ENCODE data around the gene DNAAF6.
"Not testable (repeated sequence)": the region's sequence is repeated elsewhere in the genome, so short reads cannot be mapped to it uniquely, and the experiment has no call there.

Gene DNAAF6

GRCh38 chrX:107205770-107206696 is at the start of gene DNAAF6, which contains the start of gene NUP62CL:
DNAAF6 (plus strand) TSS chrX:107206611; CDS start chrX:107212876, 6,265 bp downstream.
NUP62CL (minus strand) TSS chrX:107206433; CDS start chrX:107175146, 31,287 bp downstream.
- Histone ChIP-seq H3K79me2 (ENCODE audit: control insufficient read depth, insufficient read depth, low read length, unreplicated experiment) (no peaks in the 10 kb centered on the region), H2AFZ (ENCODE audit: low read length, unreplicated experiment) (peak within 1 kb of the TSS; percentile 43), H3K4me1 (ENCODE audit: control insufficient read depth, insufficient read depth, low read length, unreplicated experiment) (no peaks in the 10 kb centered on the region), H3K4me3 (ENCODE audit: low read depth, low read length) (peak within 1 kb of the TSS; percentile 71), H3K36me3 (ENCODE audit: insufficient read depth, low read length) (no peaks in the 10 kb centered on the region), H3K27me3 (ENCODE audit: insufficient read depth, low read length) (peaks cover 22% of the 10 kb centered on the region), H3K27ac (ENCODE audit: low read depth, low read length) (no peak within 1 kb of the TSS)

GRCh38 chrX:107157618-107158017 is 48.8 kb upstream of the DNAAF6 start:
- H3K36me3 ChIP-seq (ENCODE audit: insufficient read depth, low read length); H3K27ac ChIP-seq (ENCODE audit: low read depth, low read length): not testable (repeated sequence)

GRCh38 chrX:107167163-107167921 is 39.1 kb upstream of the DNAAF6 start:
- Histone ChIP-seq H3K4me3 (ENCODE audit: low read depth, low read length) (no peak overlapping the region), H3K4me1 (ENCODE audit: control insufficient read depth, insufficient read depth, low read length, unreplicated experiment) (no peaks in the 10 kb centered on the region), H3K36me3 (ENCODE audit: insufficient read depth, low read length) (no peaks in the 10 kb centered on the region), H2AFZ (ENCODE audit: low read length, unreplicated experiment) (no peak overlapping the region), H3K27me3 (ENCODE audit: insufficient read depth, low read length) (no peaks in the 10 kb centered on the region), H3K79me2 (ENCODE audit: control insufficient read depth, insufficient read depth, low read length, unreplicated experiment) (no peaks in the 10 kb centered on the region), H3K27ac (ENCODE audit: low read depth, low read length) (no peak overlapping the region)

More at GRCh38 chrX:107157618-107158017, 48.8 kb upstream of the DNAAF6 start:
- not testable (repeated sequence) for H3K79me2 ChIP-seq (ENCODE audit: control insufficient read depth, insufficient read depth, low read length, unreplicated experiment); H2AFZ ChIP-seq (ENCODE audit: low read length, unreplicated experiment); H3K4me1 ChIP-seq (ENCODE audit: control insufficient read depth, insufficient read depth, low read length, unreplicated experiment); H3K4me3 ChIP-seq (ENCODE audit: low read depth, low read length); H3K27me3 ChIP-seq (ENCODE audit: insufficient read depth, low read length)

- Histone ChIP-seq H3K27ac (ENCODE audit: low read depth, low read length) (no peak overlapping the region), H3K4me1 (ENCODE audit: control insufficient read depth, insufficient read depth, low read length, unreplicated experiment) (no peaks in the 10 kb centered on the region), H3K79me2 (ENCODE audit: control insufficient read depth, insufficient read depth, low read length, unreplicated experiment) (no peaks in the 10 kb centered on the region), H3K27me3 (ENCODE audit: insufficient read depth, low read length) (no peaks in the 10 kb centered on the region), H3K36me3 (ENCODE audit: insufficient read depth, low read length) (no peaks in the 10 kb centered on the region), H2AFZ (ENCODE audit: low read length, unreplicated experiment) (no peak overlapping the region), H3K4me3 (ENCODE audit: low read depth, low read length) (no peak overlapping the region)
These were observed 38.2 kb upstream of the DNAAF6 start for GRCh38 chrX:107168257-107168656.

GRCh38 chrX:107168712-107169111 is 37.7 kb upstream of the DNAAF6 start:
- H3K27ac ChIP-seq (ENCODE audit: low read depth, low read length), result no peak overlapping the region
- H3K36me3 ChIP-seq (ENCODE audit: insufficient read depth, low read length), result no peaks in the 10 kb centered on the region
- no peak overlapping the region for H2AFZ ChIP-seq (ENCODE audit: low read length, unreplicated experiment)
- no peaks in the 10 kb centered on the region for H3K27me3 ChIP-seq (ENCODE audit: insufficient read depth, low read length)
- no peaks in the 10 kb centered on the region for H3K4me1 ChIP-seq (ENCODE audit: control insufficient read depth, insufficient read depth, low read length, unreplicated experiment)
- H3K4me3 ChIP-seq (ENCODE audit: low read depth, low read length), result no peak overlapping the region
- H3K79me2 ChIP-seq (ENCODE audit: control insufficient read depth, insufficient read depth, low read length, unreplicated experiment), result no peaks in the 10 kb centered on the region

- Histone ChIP-seq H3K79me2 (ENCODE audit: control insufficient read depth, insufficient read depth, low read length, unreplicated experiment) (no peaks in the 10 kb centered on the region), H3K4me1 (ENCODE audit: control insufficient read depth, insufficient read depth, low read length, unreplicated experiment) (no peaks in the 10 kb centered on the region), H2AFZ (ENCODE audit: low read length, unreplicated experiment) (no peak overlapping the region), H3K4me3 (ENCODE audit: low read depth, low read length) (no peak overlapping the region), H3K27ac (ENCODE audit: low read depth, low read length) (no peak overlapping the region), H3K36me3 (ENCODE audit: insufficient read depth, low read length) (no peaks in the 10 kb centered on the region), H3K27me3 (ENCODE audit: insufficient read depth, low read length) (no peaks in the 10 kb centered on the region)
These were observed 34.9 kb upstream of the DNAAF6 start for GRCh38 chrX:107171369-107172102.

GRCh38 chrX:107197319-107197718 is 9.1 kb upstream of the DNAAF6 start:
- H2AFZ ChIP-seq (ENCODE audit: low read length, unreplicated experiment), result no peak overlapping the region
- no peaks in the 10 kb centered on the region for H3K36me3 ChIP-seq (ENCODE audit: insufficient read depth, low read length)
- no peak overlapping the region for H3K4me3 ChIP-seq (ENCODE audit: low read depth, low read length)
- H3K27ac ChIP-seq (ENCODE audit: low read depth, low read length), result no peak overlapping the region
- H3K79me2 ChIP-seq (ENCODE audit: control insufficient read depth, insufficient read depth, low read length, unreplicated experiment), result no peaks in the 10 kb centered on the region
- H3K4me1 ChIP-seq (ENCODE audit: control insufficient read depth, insufficient read depth, low read length, unreplicated experiment), result no peaks in the 10 kb centered on the region
- H3K27me3 ChIP-seq (ENCODE audit: insufficient read depth, low read length), result no peaks in the 10 kb centered on the region

GRCh38 chrX:107198074-107198473 is 8.3 kb upstream of the DNAAF6 start:
- H3K4me1 ChIP-seq (ENCODE audit: control insufficient read depth, insufficient read depth, low read length, unreplicated experiment); H3K36me3 ChIP-seq (ENCODE audit: insufficient read depth, low read length); H3K27ac ChIP-seq (ENCODE audit: low read depth, low read length); H3K27me3 ChIP-seq (ENCODE audit: insufficient read depth, low read length); H3K79me2 ChIP-seq (ENCODE audit: control insufficient read depth, insufficient read depth, low read length, unreplicated experiment); H2AFZ ChIP-seq (ENCODE audit: low read length, unreplicated experiment); H3K4me3 ChIP-seq (ENCODE audit: low read depth, low read length): not testable (repeated sequence)

GRCh38 chrX:107199491-107199890 is 6.9 kb upstream of the DNAAF6 start:
- Histone ChIP-seq H3K27ac (ENCODE audit: low read depth, low read length) (no peak overlapping the region), H3K4me3 (ENCODE audit: low read depth, low read length) (no peak overlapping the region), H2AFZ (ENCODE audit: low read length, unreplicated experiment) (no peak overlapping the region), H3K27me3 (ENCODE audit: insufficient read depth, low read length) (0 out of 2 replicates have a peak, but pooled peaks cover 3% of the 10 kb centered on the region), H3K36me3 (ENCODE audit: insufficient read depth, low read length) (no peaks in the 10 kb centered on the region), H3K4me1 (ENCODE audit: control insufficient read depth, insufficient read depth, low read length, unreplicated experiment) (no peaks in the 10 kb centered on the region), H3K79me2 (ENCODE audit: control insufficient read depth, insufficient read depth, low read length, unreplicated experiment) (no peaks in the 10 kb centered on the region)

- H3K4me1 ChIP-seq (ENCODE audit: control insufficient read depth, insufficient read depth, low read length, unreplicated experiment), result no peaks in the 10 kb centered on the region
- H3K79me2 ChIP-seq (ENCODE audit: control insufficient read depth, insufficient read depth, low read length, unreplicated experiment), result no peaks in the 10 kb centered on the region
- peaks cover 22% of the 10 kb centered on the region for H3K27me3 ChIP-seq (ENCODE audit: insufficient read depth, low read length)
- H2AFZ ChIP-seq (ENCODE audit: low read length, unreplicated experiment), result no peak overlapping the region
- no peaks in the 10 kb centered on the region for H3K36me3 ChIP-seq (ENCODE audit: insufficient read depth, low read length)
- H3K4me3 ChIP-seq (ENCODE audit: low read depth, low read length), result no peak overlapping the region
- H3K27ac ChIP-seq (ENCODE audit: low read depth, low read length), result no peak overlapping the region
These were observed 2.3 kb upstream of the DNAAF6 start for GRCh38 chrX:107204068-107204605.

Measured in ACC112 (cell line).